ENCODE data around the gene SLC6A11.

DNA sequence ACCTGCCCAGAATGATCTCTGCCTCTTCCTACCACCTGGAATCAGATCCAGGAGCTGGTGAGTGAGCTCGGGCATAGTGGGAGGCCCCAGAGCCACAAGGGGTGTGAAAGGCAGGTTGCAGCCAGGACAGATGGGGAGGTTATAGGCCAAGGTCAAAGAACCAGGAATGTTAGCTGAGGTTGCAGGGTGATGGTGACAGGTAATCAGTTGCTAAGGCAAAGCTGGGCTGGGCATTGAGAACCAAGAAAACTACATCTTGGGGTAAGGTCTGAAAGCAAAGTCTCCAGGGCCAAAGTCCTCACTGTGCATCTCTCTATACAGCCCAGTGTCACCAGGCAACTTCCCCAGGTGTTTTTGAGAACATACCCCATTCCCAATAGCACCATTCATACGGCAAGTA, 38.4 kb upstream of the SLC6A11 start:
- TF ChIP-seq, protein P1, sequence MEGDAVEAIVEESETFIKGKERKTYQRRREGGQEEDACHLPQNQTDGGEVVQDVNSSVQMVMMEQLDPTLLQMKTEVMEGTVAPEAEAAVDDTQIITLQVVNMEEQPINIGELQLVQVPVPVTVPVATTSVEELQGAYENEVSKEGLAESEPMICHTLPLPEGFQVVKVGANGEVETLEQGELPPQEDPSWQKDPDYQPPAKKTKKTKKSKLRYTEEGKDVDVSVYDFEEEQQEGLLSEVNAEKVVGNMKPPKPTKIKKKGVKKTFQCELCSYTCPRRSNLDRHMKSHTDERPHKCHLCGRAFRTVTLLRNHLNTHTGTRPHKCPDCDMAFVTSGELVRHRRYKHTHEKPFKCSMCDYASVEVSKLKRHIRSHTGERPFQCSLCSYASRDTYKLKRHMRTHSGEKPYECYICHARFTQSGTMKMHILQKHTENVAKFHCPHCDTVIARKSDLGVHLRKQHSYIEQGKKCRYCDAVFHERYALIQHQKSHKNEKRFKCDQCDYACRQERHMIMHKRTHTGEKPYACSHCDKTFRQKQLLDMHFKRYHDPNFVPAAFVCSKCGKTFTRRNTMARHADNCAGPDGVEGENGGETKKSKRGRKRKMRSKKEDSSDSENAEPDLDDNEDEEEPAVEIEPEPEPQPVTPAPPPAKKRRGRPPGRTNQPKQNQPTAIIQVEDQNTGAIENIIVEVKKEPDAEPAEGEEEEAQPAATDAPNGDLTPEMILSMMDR (IDR thresholded peaks at IDR 0.05): no peak
- no peak for TF ChIP-seq POLR2A (IDR thresholded peaks at IDR 0.05)
- no peak for TF ChIP-seq POLR2AphosphoS5 (IDR thresholded peaks at IDR 0.05)

Measured in upper lobe of left lung (tissue), 4 donors.